CD4-positive, alpha-beta T cell treated with Interleukin-17A for 1 hour (primary cell): Measurements from ENCODE around the gene ASB7.
A peak's percentile ranks its signal among the peaks of the same experiment; 100 is the strongest.

Experiments used
- DNase-seq: peaks from one replicate; pipeline ENCODE4 v3.0.0-alpha.2; 2020

Gene ASB7

GRCh38 chr15:100598655-100599054, 3.7 kb upstream of the ASB7 start:
- DNase-seq = no peak

- DNase-seq = peak; percentile 64
Measured at GRCh38 chr15:100601163-100601562, 1.2 kb upstream of the ASB7 start.

GRCh38 chr15:100601617-100602063, 749 bp upstream of the ASB7 start:
- no peak for DNase-seq

DNA sequence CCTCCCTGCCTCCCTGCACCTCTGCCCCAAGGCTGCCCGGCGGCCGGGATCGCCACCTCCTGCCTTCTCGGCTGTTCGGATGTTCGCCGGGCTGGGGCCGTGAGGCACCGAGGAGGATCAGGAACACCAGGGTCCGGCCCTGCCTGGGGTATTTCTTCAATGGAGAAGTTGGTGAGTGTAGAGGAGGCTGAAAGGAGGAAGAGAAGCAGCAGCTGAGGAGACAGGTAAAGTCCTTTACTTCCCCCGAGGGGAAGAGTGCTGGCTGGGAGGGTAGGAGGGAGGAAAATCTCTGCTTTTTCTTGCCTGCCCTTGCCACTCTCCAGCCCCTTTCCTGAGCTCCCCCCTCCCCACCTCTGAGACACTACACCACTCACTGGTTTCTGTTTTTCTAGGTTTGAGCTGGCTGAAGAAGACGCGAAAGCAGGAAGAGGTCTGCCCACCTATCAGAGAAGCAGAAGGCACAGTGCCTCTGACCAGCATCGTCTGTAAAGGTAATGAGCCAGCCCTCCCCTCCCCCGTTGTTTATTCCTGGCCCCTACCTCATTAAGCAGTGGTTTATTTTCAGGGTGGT, 519 bp downstream of the ASB7 start:
- DNase-seq = peak; percentile 63

DNA sequence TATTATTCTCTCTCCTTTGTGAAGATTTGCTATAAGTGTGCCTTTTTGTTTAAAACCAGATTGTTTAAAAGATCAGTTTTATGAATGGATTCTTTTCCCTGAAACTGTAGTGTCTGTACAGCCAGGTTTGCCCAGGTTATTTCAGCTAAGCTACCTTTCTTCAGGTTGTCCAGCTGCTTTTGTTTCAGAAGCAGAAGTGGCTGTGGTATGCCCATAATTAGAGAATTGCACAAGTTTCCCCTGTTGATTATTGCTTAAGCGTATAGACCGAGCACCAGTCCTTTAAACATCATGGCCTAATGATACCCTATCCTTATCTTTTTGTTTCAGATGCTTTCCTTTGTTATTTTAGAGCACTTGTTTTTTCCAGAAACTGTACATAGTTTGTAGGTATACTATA, 10.2 kb downstream of the ASB7 start:
- no peak for DNase-seq

DNA sequence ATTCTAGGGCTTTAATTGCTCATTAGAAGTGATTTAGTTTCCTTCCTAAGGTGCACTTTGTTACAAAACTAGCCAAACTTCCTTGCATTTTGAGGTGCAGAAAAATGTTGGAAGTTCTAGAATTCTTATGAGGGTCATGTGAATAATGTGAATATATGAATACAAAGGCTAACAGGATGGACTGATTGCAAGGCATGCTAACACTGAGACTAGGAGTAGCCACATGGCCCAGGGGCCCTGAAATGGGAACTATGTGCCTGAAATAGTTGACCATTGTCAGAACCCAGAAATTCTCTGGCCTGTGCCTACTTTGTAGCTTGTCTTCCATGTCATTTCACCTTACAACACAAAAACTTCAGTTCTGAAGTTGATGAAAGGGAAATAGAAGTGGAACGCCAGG, 10.8 kb downstream of the ASB7 start:
- no peak for DNase-seq

- no peak for DNase-seq
Measured at GRCh38 chr15:100614336-100614735, 11.9 kb downstream of the ASB7 start.

DNA sequence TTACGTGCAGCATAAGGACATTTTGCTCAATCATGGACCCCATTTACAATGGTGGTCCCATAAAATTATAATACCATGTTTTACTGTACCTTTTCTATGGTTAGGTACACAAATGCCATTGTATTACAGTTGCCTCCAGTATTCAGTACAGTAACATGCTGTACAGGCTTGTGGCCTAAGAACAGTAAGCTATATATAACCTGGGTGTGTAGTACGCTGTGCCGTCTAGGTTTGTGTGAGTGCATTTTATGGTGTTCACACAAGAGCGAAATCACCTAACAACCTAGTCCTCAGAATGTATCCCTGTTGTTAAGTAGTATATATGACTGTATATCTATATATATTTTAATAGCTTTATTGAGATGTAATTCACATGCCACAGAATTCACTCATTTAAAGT, 12.5 kb downstream of the ASB7 start:
- DNase-seq = no peak

DNA sequence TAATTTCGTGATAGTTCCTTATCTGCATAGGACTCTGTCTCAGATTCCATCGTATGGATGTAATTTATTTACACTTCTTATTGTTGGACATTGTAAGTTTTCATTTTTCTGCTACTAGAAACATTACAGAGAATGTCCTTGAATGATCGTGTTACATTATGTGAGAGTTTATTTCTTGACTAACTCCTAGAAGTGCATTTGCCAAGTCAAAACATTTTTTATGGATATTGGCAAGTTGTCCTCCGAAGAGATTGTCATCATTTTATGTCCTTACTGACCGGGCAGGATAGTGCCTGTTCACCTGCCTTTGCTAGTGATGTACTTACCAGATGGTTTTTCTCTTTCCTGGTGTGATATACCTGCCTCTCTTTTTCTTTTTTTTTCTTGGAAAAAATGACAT, 13.4 kb downstream of the ASB7 start:
- no peak for DNase-seq

DNA sequence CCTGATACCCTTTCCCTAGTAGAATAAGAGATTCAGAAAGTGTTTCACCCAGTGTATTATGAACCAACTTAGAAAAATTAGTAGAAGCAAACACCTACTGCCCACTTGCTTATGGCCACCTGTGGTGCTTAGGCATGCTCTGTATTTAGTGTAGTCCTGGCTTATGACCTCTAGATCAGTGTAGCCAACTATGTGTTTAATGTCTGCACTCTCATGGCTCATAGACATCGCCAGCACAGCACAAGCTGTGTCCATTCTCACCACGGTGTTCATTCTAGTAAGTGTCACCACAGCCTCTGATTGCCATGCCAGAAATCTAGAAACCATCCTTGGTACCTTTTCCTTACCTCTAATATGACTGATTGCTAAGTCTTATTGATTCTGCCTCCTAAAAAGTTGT, 14.3 kb downstream of the ASB7 start:
- DNase-seq = no peak

- DNase-seq = no peak
Measured at GRCh38 chr15:100623301-100623700, 20.9 kb downstream of the ASB7 start.

DNA sequence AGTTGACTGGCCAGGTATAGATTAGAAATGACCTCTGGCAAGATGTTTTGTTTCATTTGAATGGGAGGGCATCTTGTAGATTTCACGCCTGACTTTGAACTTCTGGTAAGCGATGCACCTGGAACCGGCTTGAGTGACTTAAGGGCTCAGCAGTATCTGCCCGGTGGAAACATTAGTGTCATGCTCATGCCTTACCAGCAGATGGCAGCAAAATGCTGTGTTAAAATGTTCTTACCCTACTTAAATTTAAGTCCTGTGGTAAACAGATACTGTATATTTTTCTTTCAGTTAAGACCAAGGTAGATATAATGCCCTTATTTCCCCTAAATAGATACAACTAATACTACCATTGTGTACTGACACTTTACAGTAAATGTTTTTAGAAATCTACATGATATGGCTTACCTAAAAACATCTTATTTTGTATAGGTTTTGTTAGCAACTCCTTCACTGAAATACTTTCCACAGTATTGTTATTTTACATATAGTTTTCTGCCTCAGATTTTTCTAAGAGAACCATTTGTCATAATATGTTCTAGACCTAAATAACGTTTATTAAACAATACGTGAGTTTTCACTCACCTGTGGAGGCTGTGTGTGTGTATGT, 25.5 kb downstream of the ASB7 start:
- peak; percentile 82 for DNase-seq

DNA sequence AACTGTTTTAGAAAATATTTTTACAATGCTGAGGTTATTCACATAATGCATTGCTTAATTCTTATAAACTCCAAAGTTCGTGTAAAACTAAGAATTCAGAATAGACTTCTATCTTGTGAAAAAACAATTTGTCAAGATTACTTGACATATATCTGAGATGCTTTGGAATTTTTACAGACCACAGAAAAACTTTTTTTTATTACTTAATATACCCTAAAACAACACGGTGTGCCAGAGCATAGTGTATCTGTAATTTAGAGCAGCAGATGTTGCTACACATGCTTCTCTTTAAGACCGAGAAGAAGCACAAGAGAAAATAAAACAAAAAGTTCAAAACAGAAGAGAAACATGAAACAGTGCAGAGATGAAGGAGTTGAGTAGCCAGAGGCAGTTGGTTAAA, 26.4 kb downstream of the ASB7 start:
- no peak for DNase-seq

DNA sequence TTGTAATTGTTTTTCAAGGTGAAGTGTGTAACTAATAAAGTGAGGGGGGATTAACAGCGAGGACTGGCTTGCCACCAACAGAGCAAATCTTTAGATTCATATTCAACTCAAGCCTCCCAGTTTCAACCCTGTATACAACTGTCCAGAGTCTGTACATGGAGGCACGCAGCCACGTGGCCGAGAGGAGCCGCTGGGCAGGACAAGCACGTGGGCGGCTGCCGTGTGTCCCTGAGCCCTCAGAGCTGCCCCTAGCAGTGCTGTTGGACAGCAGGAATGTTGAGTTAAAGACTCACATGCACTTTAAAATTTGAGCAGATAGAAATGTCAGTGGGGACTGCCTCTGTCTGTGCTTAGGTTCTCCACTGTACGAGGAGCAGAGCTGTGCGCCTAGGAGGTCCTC, 29.4 kb downstream of the ASB7 start:
- DNase-seq = no peak

DNA sequence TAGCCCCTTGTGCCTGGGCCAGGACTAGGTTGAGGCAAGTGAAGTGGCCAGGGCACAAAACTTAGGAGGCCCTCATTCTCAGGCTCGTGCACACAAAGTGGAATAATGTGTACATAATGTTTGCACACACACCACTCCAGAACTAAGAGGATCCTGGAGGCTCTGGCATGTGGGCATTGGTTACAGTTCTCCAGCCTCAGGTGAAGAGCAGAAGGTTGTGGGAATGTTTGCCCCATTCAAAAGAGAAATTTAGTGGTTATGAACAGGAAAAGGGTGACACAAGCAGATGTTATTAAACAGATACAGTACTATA, 31.3 kb downstream of the ASB7 start:
- no peak for DNase-seq

GRCh38 chr15:100635406-100636071, 33.1 kb downstream of the ASB7 start:
- no peak for DNase-seq

DNA sequence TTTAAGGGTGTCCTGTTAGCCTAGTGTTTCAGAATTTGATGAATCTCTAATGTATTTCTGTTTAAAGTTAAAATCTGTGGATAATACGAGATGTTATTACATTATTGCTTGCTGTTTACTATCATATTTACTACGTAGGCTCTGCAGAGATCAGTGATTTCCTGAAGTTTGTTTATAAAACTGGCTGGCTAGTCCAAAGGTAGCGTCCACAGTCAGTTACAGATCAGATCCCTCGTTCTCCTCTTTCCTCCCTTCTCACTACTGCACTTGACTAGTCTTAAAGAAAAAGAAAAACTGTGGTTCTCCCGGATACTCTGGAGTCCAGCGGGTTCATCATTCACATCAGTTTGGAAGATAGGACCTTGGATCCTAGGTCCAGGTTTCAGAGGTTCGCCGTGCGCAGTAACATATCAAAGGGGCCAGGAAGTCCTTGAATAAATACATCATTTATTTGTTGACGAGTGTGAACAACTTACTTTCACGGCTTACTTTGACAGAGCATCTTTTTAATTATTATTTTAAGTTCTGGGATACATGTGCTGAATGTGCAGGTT, 35.9 kb downstream of the ASB7 start:
- no peak for DNase-seq

DNA sequence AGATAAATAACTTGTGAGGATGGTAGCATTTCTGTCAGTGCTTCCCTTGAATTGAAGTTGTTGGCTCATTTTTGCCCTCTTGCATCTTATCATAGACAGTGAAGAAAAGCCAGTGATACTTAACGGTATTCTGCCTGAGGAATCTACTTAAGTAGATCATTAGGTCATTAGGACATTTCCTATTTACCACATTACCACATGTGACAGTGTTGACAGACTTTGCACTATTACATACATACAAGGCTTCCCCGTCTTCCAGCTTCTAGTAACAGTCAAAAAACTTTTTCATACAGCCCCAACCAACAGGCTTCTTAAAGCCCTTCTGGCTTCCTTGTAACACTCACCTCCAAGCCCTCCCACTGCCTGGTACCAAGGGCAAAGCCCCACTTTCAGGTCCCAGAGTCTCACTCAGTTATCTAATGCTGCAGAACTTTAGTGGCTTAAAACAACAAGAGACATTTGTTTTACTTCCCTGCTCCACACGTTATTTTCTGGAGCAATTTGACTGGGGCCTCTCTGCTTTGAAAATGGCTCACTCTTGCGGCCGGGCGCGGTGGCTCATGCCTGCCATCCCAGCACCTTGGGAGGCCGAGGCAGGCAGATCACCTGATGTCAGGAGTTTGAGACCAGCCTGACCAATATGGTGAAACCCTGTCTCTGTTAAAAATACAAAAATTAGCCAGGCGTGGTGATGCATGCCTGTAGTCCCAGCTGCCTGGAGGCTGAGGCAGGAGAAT, 40.0 kb downstream of the ASB7 start:
- DNase-seq = no peak

- no peak for DNase-seq
Measured at GRCh38 chr15:100642950-100643338, 40.6 kb downstream of the ASB7 start.

GRCh38 chr15:100645671-100646070, 43.3 kb downstream of the ASB7 start:
- DNase-seq = no peak

- DNase-seq = no peak
Measured at GRCh38 chr15:100648951-100649350, 46.6 kb downstream of the ASB7 start.

GRCh38 chr15:100650685-100651084, 48.3 kb downstream of the ASB7 start:
- no peak for DNase-seq

- DNase-seq = no peak
Measured at GRCh38 chr15:100651253-100651652, 48.9 kb downstream of the ASB7 start.

DNA sequence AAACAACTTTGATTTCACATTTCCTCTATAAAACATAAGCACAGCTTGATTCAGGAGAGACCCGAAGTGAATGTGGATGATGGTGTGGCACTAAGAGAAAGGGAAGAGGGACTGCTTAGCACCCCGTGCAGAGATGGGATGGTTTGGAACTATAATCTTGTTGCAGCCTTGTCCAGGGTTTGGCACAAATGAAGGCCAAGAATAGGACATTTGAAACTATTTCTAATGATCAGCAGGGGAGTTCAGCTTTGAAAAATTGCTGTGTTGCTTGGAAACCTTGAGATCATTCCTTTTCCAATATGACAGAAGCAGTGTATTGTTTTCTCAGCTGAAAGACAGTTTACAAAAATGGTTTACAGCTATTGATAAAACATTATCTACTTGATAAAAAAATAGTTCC, 49.7 kb downstream of the ASB7 start:
- DNase-seq = no peak
